DOHH2 (cell line): ENCODE data around the gene PALM3.

Source experiments
- H3F3A ChIP-seq: fragments of 200-600 bp; sonication (generic), shearing (Covaris generic); 2 replicates; pipeline ENCODE4 v1.6.0; 2016; ENCODE audit warnings: antibody characterized with exemption, mild to moderate bottlenecking; ENCODE audit not compliant: control insufficient read depth, insufficient read depth
- H3K27ac ChIP-seq: fragments of 200-600 bp; sonication (generic); 2 replicates; pipeline ENCODE4 v1.5.1; 2014; ENCODE audit warnings: low read depth, mild to moderate bottlenecking, low read length, moderate library complexity
- H3K27me3 ChIP-seq: fragments of 200-600 bp; sonication (generic); 2 replicates; pipeline ENCODE4 v1.6.1; 2014; ENCODE audit warnings: mild to moderate bottlenecking, low read length, mixed read lengths; ENCODE audit not compliant: control insufficient read depth
- H3K36me3 ChIP-seq: fragments of 200-600 bp; sonication (generic); 2 replicates; pipeline ENCODE4 v1.6.1; 2014; ENCODE audit warnings: mild to moderate bottlenecking, low read length, moderate library complexity, mixed read lengths; ENCODE audit not compliant: control insufficient read depth
- H3K4me1 ChIP-seq: fragments of 200-600 bp; sonication (generic); 2 replicates; pipeline ENCODE4 v1.6.1; 2014; ENCODE audit warnings: mild to moderate bottlenecking, low read length, mixed read lengths; ENCODE audit not compliant: control insufficient read depth
- H3K4me2 ChIP-seq: fragments of 200-600 bp; sonication (generic); 2 replicates; pipeline ENCODE4 v1.6.0; 2014; ENCODE audit warnings: mild to moderate bottlenecking, low read length, moderate library complexity
- H3K4me3 ChIP-seq: fragments of 200-600 bp; sonication (generic); 2 replicates; pipeline ENCODE4 v1.5.1; 2014; ENCODE audit warnings: mild to moderate bottlenecking, low read length, mixed read lengths
- H3K79me2 ChIP-seq: fragments of 200-600 bp; sonication (generic); 2 replicates; pipeline ENCODE4 v1.6.1; 2014; ENCODE audit warnings: mild to moderate bottlenecking, low read length, mixed read lengths; ENCODE audit not compliant: control insufficient read depth
- H3K9me2 ChIP-seq: fragments of 200-600 bp; sonication (generic); replicated peaks from 2 replicates; pipeline ENCODE4 v1.6.1; 2014; ENCODE audit warnings: mild to moderate bottlenecking, low read length, mixed read lengths; ENCODE audit not compliant: control insufficient read depth
- H3K9me3 ChIP-seq: fragments of 200-600 bp; sonication (generic); 2 replicates; pipeline ENCODE4 v1.6.1; 2014; ENCODE audit warnings: antibody characterized with exemption, low read length, mixed read lengths; ENCODE audit not compliant: control insufficient read depth, insufficient read depth
- H4K20me1 ChIP-seq: fragments of 200-600 bp; sonication (generic); 2 replicates; pipeline ENCODE4 v1.6.0; 2014; ENCODE audit warnings: low read depth, mild to moderate bottlenecking, antibody characterized with exemption, low read length, moderate library complexity; ENCODE audit not compliant: control insufficient read depth, insufficient read depth
- EZH2phosphoT487 ChIP-seq: fragments of 200-600 bp; sonication (generic); IDR thresholded peaks from 2 replicates; pipeline ENCODE4 v1.6.1; 2017; ENCODE audit warnings: borderline replicate concordance, mild to moderate bottlenecking, antibody characterized with exemption, low read length, moderate library complexity, mixed read lengths
- TF ChIP-seq, protein P1 (sequence below): fragments of 200-600 bp; sonication (generic); IDR thresholded peaks from one replicate; pipeline ENCODE4 v1.5.1; 2014; ENCODE audit warnings: antibody characterized with exemption, mild to moderate bottlenecking, low read depth, low read length; ENCODE audit not compliant: poor library complexity, severe bottlenecking

PALM3 gene

DNA sequence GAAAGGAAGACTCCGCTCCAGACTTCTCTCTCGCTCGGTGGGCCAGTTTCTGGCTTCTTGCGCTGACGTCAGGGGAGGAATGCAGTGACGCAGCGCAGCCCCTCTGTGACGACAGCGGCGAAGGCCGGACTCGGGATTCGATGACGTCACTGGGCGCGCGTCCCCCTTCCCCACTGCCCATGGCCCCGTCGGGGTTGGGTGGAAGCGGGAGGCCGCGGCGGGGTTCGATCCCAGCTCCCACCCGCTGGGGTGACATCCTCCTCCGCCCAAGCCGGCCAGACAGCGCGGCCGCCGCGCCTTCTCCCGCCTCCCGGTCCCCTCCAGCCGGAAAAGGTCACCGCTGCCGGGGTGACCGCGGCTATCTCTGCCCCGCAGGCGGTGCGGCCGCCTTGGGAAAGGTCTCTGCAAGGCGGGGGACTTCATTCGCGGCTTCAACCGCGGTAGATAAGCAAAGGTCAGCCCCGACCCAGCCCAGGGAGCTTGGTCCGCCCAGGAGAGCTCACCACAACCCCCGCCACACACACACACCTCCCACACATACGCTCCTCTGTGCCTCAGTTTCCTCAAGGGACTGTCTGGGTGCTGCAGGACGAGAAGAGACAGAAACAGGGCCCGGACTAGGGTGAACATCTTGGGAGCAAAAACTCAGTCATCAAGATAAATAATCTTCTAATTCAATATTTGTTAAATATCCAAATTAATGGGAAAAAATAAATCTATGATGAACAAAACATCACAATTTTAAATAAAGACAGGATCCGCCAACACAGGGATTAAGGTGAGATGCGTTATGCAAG is 54.9 kb downstream of the PALM3 start:
- peak overlapping the region; percentile 94 for H3K4me2 ChIP-seq
- peak overlapping the region; percentile 72 for H3K27ac ChIP-seq
- H3K4me1 ChIP-seq = peaks cover 46% of the 10 kb centered on the region
- H3K9me2 ChIP-seq = no peaks in the 10 kb centered on the region
- no peaks in the 10 kb centered on the region for H4K20me1 ChIP-seq
- no peaks in the 10 kb centered on the region for H3K36me3 ChIP-seq
- no peaks in the 10 kb centered on the region for H3K27me3 ChIP-seq
- no peaks in the 10 kb centered on the region for H3K9me3 ChIP-seq
- H3K4me3 ChIP-seq = peak overlapping the region; percentile 84
- peaks cover 29% of the 10 kb centered on the region for H3F3A ChIP-seq
- H3K79me2 ChIP-seq = peaks cover 29% of the 10 kb centered on the region
- no peak for TF ChIP-seq EZH2phosphoT487
- TF ChIP-seq, protein P1, sequence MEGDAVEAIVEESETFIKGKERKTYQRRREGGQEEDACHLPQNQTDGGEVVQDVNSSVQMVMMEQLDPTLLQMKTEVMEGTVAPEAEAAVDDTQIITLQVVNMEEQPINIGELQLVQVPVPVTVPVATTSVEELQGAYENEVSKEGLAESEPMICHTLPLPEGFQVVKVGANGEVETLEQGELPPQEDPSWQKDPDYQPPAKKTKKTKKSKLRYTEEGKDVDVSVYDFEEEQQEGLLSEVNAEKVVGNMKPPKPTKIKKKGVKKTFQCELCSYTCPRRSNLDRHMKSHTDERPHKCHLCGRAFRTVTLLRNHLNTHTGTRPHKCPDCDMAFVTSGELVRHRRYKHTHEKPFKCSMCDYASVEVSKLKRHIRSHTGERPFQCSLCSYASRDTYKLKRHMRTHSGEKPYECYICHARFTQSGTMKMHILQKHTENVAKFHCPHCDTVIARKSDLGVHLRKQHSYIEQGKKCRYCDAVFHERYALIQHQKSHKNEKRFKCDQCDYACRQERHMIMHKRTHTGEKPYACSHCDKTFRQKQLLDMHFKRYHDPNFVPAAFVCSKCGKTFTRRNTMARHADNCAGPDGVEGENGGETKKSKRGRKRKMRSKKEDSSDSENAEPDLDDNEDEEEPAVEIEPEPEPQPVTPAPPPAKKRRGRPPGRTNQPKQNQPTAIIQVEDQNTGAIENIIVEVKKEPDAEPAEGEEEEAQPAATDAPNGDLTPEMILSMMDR = no peak

DNA sequence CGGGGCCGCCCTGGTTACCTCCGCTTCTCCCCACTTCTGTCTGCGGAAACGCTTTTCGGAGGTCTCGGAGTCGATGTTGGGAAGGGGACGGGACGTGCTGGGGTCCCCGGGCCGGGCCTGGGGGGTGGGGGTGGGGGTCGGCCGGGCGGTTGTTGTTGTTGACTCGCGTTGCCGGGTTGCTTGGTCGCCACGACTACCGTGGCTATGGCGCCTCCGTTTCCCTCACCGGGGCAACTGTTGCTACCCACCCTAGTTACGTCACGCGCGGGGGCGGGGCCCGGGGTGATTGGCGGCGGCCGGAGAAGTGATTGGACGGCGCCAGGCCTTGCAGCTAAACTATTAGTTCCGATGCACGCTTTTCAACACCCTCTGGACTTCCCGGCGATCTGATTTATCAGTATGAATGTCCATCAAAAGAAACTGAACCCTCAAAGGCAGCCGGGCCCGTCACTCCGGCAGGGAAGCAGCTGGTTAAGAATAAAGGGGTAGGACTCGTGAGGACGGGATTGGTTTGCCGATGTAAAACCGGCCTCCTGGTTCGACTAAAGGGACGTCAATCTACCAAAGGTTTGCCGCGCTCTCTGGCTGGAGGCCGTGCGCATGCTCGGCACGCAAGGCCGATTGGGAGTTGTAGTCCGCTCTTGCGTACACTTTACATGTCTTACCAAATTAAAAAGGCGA is 55.7 kb downstream of the PALM3 start, which contains the start of gene RFX1:
TSS of gene RFX1 (minus strand) at position 236 of the 681 bp plus-strand sequence. CDS start 12,477 bp downstream, outside the sequence.
- Histone ChIP-seq H3K27me3 (no peaks in the 10 kb centered on the region), H3K9me2 (no peaks in the 10 kb centered on the region), H3K4me1 (peaks cover 53% of the 10 kb centered on the region), H3K4me2 (peak within 1 kb of the TSS; percentile 94), H3K36me3 (no peaks in the 10 kb centered on the region), H3K4me3 (peak within 1 kb of the TSS; percentile 84), H3F3A (peaks cover 29% of the 10 kb centered on the region), H3K27ac (peak within 1 kb of the TSS; percentile 90), H3K9me3 (no peaks in the 10 kb centered on the region), H3K79me2 (peaks cover 36% of the 10 kb centered on the region), H4K20me1 (no peaks in the 10 kb centered on the region)
- TF ChIP-seq EZH2phosphoT487 = no peak
- TF ChIP-seq, protein P1 = no peak

DNA sequence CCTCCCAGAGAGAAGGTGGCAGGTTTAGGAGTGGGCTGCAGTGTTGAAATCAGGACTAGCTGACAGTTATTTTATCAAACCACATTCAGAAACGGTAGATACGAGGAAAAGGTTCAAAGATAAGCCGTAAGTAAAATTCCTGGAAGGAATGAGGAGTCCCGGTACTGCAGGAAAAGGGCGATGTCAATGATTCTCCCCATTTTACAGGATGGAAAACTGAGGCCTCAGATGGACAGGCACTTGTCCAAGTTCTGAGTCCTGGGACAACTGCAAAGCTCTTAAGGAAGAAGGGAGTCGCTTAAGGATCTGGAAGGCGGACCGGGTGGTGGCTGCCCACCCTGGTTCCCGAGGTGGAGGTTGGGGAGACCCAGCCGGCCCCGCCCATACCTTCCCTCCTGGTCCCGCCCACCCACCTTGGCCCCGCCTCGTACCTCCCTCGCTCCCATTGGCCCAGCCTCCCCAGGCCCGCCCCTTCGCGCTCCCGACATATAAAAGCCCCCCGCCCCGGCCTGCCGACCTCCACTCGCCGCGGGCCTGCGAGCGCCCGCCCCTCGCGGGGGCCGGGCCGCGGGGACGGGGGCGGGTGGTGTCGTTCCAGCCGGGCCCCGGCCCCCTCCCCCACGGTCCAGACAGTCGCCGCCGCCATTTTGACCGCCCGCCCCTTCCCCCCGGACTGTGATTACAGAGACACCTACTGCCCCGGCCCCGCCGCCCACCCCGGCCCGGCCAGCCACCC is 56.4 kb downstream of the PALM3 start:
- Histone ChIP-seq H3K4me2 (peak overlapping the region; percentile 94), H4K20me1 (no peaks in the 10 kb centered on the region), H3K9me2 (no peaks in the 10 kb centered on the region), H3K27ac (peak overlapping the region; percentile 90), H3K4me1 (peaks cover 60% of the 10 kb centered on the region), H3K79me2 (peaks cover 43% of the 10 kb centered on the region), H3K9me3 (no peaks in the 10 kb centered on the region), H3K27me3 (no peaks in the 10 kb centered on the region), H3F3A (peaks cover 29% of the 10 kb centered on the region), H3K36me3 (peaks cover 4% of the 10 kb centered on the region), H3K4me3 (peak overlapping the region; percentile 84)
- TF ChIP-seq, protein P1 = no peak
- TF ChIP-seq EZH2phosphoT487 = no peak
